Peyer's patch (tissue), 4 donors: ENCODE results near the gene STBD1. TPM values are rescaled to one million over a fixed set of nuclear protein-coding genes. Genes with fewer than 3 reads are reported as not detected.

Experiments used
- DNase-seq, 3 donors: peaks; one replicate each; pipeline ENCODE4 v3.0.0-alpha.2; 2017 to 2019
- H3K27ac ChIP-seq, 4 donors: fragments of 200-600 bp; sonication (generic); one replicate each; pipeline ENCODE4 v1.5.1; 2016 to 2019
- H3K27me3 ChIP-seq, 2 donors: fragments of 200-600 bp; sonication (generic); one replicate each; pipeline ENCODE4 v1.5.1; 2019
- H3K36me3 ChIP-seq, 3 donors: fragments of 200-600 bp; sonication (generic); one replicate each; pipeline ENCODE4 v1.5.1; 2016 to 2019
- H3K4me1 ChIP-seq, 4 donors: fragments of 200-600 bp; sonication (generic); one replicate each; pipeline ENCODE4 v1.5.1; 2016 to 2019
- H3K4me3 ChIP-seq, 4 donors: fragments of 200-600 bp; sonication (generic); 1 replicate in 3 of 4; 2 replicates in 1 of 4; pipeline ENCODE4 v1.5.1; 2016 to 2019; ENCODE audit warnings: mild to moderate bottlenecking in 1 of 4
- H3K9me3 ChIP-seq, 4 donors: fragments of 200-600 bp; sonication (generic); one replicate each; pipeline ENCODE4 v1.5.1; 2016 to 2019; ENCODE audit warnings: mild to moderate bottlenecking in 1 of 4
- POLR2A ChIP-seq, 2 donors: fragments of 450-650 bp; IDR thresholded peaks; one replicate each; pipeline ENCODE4 v1.5.1; 2017; ENCODE audit warnings: antibody characterized with exemption in 2 of 2, mild to moderate bottlenecking in 2 of 2, moderate library complexity in 2 of 2
- total RNA-seq, 4 donors: library from RNA; depleted of rRNA; stranded (reverse); fragments of >200 nt; gene quantifications; one replicate each; pipeline ENCODE4 v1.1.0, GENCODE V29; 2016
- TF ChIP-seq, protein P1 (sequence below), 6 experiments: fragments of 450-650 bp in 4 of 6; fragments of 200-600 bp in 2 of 6; sonication (generic) in 1 of 6; IDR thresholded peaks; one replicate each; pipeline ENCODE4 v1.5.1; 2017 to 2019; ENCODE audit warnings: antibody characterized with exemption in 6 of 6, mild to moderate bottlenecking in 3 of 6, moderate library complexity in 1 of 6

Gene STBD1
- total RNA-seq, 4 donors from 2014 or later: 32.0 to 72.9 (median 50.4) TPM; not detected in 1

GRCh38 chr4:76301068-76301774 lies 5.3 kb upstream of the STBD1 start:
- H3K4me1 ChIP-seq: peaks cover 0 to 23% (median 2%) of the 10 kb centered on the region in 4 donors
- H3K27ac ChIP-seq: peak overlapping the region in 2 of 4 donors; percentile 65 to 83
- H3K27me3 ChIP-seq: no peaks in the 10 kb centered on the region
- H3K36me3 ChIP-seq: no peaks in the 10 kb centered on the region
- TF ChIP-seq, protein P1, sequence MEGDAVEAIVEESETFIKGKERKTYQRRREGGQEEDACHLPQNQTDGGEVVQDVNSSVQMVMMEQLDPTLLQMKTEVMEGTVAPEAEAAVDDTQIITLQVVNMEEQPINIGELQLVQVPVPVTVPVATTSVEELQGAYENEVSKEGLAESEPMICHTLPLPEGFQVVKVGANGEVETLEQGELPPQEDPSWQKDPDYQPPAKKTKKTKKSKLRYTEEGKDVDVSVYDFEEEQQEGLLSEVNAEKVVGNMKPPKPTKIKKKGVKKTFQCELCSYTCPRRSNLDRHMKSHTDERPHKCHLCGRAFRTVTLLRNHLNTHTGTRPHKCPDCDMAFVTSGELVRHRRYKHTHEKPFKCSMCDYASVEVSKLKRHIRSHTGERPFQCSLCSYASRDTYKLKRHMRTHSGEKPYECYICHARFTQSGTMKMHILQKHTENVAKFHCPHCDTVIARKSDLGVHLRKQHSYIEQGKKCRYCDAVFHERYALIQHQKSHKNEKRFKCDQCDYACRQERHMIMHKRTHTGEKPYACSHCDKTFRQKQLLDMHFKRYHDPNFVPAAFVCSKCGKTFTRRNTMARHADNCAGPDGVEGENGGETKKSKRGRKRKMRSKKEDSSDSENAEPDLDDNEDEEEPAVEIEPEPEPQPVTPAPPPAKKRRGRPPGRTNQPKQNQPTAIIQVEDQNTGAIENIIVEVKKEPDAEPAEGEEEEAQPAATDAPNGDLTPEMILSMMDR (IDR thresholded peaks at IDR 0.05): no peak
- no peak for TF ChIP-seq POLR2A (IDR thresholded peaks at IDR 0.05)
- H3K4me3 ChIP-seq: peak overlapping the region in 1 of 4 donors; percentile 8
- H3K9me3 ChIP-seq: no peaks in the 10 kb centered on the region
- DNase-seq: no peak

DNA sequence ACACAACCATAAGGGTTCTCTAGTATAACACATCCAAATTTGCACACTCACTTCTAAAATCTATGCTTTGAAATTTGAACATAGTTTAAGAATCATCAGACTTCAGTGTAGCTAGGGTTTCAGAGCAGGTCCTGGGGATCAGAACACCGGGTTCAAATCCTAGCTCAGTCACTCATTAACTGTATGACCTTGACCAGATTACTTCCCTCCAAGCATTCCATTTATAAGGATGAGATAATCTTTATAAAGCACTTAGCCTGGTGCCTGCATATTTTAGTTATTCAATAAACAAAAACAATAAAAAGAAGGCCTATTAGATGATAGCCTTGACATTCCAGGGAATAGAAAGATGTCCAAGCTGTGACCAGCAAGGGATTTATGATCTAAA lies 4.8 kb upstream of the STBD1 start:
- Histone ChIP-seq H3K4me1 (peaks cover 0 to 23% (median 2%) of the 10 kb centered on the region in 4 donors), H3K9me3 (no peaks in the 10 kb centered on the region), H3K27me3 (no peaks in the 10 kb centered on the region), H3K36me3 (no peaks in the 10 kb centered on the region), H3K4me3 (peak overlapping the region in 1 of 4 donors; percentile 8), H3K27ac (peak overlapping the region in 2 of 4 donors; percentile 65 to 83)
- DNase-seq: no peak
- TF ChIP-seq, protein P1 (IDR thresholded peaks at IDR 0.05): no peak
- TF ChIP-seq POLR2A (IDR thresholded peaks at IDR 0.05): no peak

DNA sequence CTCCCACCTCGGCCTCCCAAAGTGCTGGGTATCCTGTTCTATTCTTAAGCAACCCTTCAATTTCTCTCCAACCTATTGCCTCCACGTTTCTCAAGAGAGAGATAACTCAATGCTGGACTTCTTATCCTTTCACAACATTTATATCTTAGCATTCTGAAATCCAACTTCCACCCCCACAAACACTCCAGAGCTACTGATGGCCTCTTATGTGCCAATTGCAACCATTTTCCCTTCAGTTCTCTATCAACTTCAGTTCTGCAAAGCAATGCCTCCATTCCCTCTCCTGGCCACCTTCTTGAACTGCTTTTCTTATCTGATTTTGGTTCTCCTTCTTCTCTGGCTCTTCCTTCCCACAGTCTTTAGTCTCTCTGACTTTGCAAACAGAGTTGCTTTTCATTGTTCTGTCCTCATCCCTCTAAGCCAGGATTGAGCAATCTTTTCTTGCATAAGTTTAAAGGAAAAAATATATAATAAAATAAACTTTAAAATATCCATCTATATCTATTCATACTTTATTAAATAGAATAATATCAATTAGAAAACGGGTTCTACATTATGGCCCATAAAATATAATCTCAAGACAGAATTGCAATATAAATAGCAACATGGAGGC lies 3.6 kb upstream of the STBD1 start:
- Histone ChIP-seq H3K4me3 (no peak overlapping the region), H3K4me1 (peaks cover 0 to 23% (median 2%) of the 10 kb centered on the region in 4 donors), H3K27me3 (no peaks in the 10 kb centered on the region), H3K36me3 (no peaks in the 10 kb centered on the region), H3K9me3 (no peaks in the 10 kb centered on the region), H3K27ac (no peak overlapping the region)
- TF ChIP-seq POLR2A (IDR thresholded peaks at IDR 0.05): no peak
- TF ChIP-seq, protein P1 (IDR thresholded peaks at IDR 0.05): no peak
- DNase-seq: no peak

DNA sequence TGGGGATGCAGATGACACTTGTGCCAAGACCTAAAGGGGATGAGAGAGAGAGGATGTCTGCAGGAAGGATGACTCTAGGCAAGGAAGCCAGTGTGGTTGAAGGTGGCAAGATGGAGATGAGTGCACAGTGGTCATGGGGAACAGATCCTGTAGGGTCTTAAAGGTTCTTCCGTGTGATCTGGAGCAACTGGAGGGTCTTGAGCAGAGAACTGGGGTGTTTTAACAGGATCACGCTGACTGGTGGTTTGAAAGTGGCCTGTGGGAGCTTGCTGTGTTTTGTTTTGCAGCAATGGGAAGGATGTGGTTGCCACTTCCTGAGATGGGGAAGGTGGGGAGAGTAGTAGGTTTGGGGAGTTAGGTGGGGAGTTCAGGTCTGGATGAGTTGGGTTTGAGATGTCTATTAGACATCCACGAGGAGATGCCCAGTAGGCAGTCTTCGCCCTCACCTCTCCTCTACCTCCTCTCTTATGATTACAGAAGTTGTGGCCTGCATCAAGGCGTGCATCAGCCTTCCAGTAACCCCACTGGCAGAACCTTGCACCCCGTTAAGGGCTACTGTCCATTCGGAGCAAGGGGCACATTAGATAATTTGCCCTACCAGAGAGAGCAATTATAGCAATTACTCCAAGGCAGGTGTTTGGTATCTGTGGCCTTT lies 1.4 kb upstream of the STBD1 start:
- Histone ChIP-seq H3K27ac (peak overlapping the region in 2 of 4 donors; percentile 88 to 92), H3K4me1 (peaks cover 0 to 23% (median 2%) of the 10 kb centered on the region in 4 donors), H3K4me3 (peak overlapping the region in 2 of 4 donors; percentile 72 to 73), H3K9me3 (no peaks in the 10 kb centered on the region), H3K36me3 (peaks cover 0 to 8% (median 0%) of the 10 kb centered on the region in 3 donors), H3K27me3 (no peaks in the 10 kb centered on the region)
- TF ChIP-seq, protein P1 (IDR thresholded peaks at IDR 0.05): no peak
- peak in 1 of 2 donors; percentile 24 for TF ChIP-seq POLR2A (IDR thresholded peaks at IDR 0.05)
- DNase-seq: no peak

DNA sequence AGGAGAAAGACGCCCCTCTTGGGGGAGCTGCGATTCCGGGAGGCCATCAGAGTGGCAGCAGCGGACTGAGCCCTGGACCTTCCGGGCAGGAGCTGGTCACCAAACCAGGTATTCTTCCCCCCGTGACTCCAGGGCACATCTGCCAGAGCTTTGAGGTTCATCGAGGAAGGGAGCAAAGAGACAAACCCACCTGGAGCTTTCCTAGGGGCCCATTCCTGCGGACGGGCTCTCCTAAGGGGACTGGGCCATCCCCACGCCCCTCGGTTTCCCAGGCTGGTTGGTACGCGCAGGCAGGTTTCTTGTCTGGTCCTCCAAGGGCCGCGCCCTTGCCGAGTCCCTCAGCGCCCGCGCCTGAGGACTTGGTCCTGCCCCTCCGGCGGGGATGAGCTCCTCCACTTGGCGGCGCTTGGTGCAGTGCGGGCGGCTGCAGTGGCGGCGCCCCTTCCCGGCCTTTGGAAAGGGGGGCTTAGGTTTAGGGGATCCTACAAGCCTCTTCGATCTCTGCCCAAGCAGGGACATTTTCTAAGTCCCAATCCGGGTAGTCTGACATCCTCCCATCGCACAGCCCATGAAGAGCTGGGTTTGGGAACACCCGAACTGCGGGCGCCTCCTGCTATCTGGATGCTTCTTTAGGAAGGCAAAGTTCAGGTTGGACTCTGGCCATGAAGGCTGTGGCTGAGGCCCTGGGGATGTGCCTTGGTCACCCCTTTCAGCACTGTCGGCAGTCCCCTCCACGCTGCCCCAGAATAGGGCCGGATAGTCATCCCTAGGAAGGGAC lies 538 bp downstream of the STBD1 start:
- no peaks in the 10 kb centered on the region for H3K9me3 ChIP-seq
- peaks cover 0 to 8% (median 0%) of the 10 kb centered on the region in 3 donors for H3K36me3 ChIP-seq
- TF ChIP-seq, protein P1 (IDR thresholded peaks at IDR 0.05): peak in 4 of 6 experiments; percentile 15 to 52 (median 35)
- TF ChIP-seq POLR2A (IDR thresholded peaks at IDR 0.05): no peak
- H3K27ac ChIP-seq: peak overlapping the region; percentile 63 to 92 (median 81)
- DNase-seq: peak in 2 of 3 donors; percentile 78 to 82
- peak overlapping the region; percentile 51 to 73 (median 64) for H3K4me3 ChIP-seq
- H3K27me3 ChIP-seq: no peaks in the 10 kb centered on the region
- peaks cover 0 to 31% (median 0%) of the 10 kb centered on the region in 4 donors for H3K4me1 ChIP-seq
